Putamen (tissue), 1 donor: Measurements from ENCODE around the gene RAB11B.
"Not testable (repeated sequence)": the region's sequence is repeated elsewhere in the genome, so short reads cannot be mapped to it uniquely, and the experiment has no call there.

ENCODE experiments used
- DNase-seq: peaks from one replicate; pipeline ENCODE4 v3.0.0-alpha.2; 2016; ENCODE audit warnings: low spot score

The RAB11B gene

DNA sequence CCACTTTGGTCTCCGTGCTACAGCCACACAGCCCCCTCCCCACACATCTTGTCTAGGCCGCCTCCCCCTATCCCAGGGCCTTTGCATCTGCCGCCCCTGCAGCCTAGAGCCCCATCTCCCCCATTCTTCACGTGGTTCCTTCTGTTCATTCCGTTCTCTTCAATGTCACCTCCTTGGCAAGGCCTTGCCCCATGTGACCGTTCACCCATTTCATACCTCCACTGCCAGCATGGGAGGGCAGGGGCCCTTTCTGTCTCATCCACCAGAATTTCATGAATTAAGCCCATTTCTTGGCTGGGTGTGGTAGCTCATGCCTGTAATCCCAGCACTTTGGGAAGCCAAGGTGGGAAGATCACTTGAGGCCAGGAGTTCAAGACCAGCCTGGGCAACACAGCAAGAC is 38.9 kb downstream of the RAB11B start:
- DNase-seq: no peak

DNA sequence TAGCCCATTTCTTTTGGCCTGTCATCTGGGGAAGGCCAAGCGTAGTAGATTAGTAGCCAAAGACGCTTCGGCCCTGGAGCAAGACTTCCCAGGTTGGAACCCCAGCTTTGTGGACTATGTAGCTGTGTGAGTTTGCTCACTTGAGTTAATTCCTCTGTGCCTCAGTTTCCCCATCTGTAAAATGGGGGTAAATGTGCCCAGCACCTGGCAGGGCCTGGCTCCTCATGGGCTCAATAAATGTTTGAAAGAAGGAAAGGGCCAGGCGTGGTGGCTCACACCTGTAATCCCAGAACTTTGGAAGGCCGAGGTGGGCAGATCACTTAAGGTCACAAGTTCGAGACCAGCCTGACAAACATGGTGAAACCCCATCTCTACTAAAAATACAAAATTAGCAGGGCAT is 39.7 kb downstream of the RAB11B start:
- DNase-seq: no peak

DNA sequence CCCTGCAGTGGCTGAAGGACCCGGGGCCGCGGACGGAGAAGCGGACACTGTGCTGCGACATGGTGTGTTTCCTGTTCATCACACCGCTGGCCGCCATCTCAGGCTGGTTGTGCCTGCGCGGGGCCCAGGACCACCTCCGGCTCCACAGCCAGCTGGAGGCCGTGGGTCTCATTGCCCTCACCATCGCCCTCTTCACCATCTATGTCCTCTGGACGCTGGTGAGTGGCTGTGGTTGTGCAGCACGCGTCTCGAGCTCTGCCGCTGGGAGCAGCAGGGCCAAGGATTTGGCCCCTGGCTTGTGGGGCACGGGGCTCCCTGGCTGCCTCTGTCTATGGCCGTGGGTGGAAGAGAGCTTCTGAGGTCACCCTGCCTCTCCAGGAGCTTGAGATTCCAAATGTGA is 40.5 kb downstream of the RAB11B start:
- DNase-seq: no peak

DNA sequence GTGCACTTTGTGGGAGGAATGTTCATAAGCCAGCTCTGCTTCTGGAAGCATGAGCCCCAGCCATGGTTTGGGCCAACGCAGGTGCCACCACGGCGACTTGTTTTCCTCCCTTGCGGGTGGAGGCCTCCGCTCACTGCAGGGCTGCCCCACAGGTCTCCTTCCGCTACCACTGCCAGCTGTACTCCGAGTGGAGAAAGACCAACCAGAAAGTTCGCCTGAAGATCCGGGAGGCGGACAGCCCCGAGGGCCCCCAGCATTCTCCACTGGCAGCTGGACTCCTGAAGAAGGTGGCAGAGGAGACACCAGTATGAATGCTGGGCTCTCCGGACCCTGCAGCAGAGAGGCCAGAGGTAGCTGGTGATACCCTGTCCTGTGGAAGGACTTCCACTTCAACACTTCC is 48.1 kb downstream of the RAB11B start:
- DNase-seq: no peak

DNA sequence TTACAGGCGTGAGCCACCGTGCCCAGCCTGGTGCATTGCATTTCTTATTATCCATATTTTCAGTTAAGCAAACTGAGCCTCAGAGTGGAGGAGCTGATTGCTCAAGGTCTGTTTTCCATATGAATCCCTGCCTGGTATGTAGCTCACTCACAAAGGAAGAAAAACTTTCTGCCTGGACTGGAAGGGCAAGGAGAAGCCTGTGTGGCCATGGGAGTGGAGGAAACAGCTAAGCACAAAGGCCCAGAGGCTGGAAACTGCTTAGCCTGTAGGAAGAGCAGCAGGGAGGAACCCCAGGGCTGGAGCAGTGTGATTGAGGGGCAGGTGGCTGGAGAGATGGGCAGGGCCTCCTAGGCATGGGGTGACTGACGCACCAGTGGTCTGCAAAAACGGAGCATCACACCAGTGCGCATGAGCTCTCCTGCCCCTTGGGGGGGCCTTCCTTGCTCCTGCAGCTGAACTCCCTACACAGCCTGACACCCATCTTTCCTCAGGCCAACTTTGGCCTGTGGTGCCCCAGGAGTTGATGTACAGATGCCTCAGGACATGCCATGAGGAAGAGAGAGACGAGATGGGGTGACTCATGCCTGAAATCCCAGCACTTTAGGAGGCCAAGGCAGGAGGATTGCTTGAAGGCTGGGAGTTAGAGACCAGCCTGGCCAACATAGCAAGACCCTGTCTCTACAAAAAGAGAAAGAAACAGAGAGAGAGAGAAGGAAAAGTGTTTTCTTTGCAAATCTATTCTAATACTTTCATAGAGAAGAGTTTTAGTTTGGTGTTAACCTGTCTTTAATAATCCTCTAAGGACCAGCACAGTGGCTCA is 51.8 kb downstream of the RAB11B start:
- DNase-seq: no peak

DNA sequence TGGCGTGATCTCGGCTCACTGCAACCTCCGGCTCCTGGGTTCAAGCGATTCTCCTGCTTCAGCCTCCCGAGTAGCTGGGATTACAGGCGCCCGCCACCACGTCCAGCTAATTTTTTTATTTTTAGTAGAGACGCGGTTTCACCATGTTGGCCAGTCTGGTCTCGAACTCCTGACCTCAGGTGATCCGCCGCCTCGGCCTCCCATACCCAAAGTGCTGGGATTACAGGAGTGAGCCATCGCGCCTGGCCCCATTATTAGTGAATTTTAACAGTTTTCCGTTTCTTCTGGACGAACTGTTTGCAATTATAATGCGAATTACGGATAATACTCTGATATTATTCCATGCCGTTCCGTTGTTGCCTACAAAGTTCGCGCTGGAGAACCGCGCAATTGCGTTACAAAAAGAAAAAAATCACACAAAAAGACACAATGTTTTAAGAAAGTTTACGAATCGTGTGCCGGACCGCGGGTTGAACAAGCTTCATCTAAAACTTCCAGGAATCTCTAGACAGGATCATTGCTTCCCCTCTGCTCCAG is 54.0 kb downstream of the RAB11B start:
- not testable (repeated sequence) for DNase-seq

DNA sequence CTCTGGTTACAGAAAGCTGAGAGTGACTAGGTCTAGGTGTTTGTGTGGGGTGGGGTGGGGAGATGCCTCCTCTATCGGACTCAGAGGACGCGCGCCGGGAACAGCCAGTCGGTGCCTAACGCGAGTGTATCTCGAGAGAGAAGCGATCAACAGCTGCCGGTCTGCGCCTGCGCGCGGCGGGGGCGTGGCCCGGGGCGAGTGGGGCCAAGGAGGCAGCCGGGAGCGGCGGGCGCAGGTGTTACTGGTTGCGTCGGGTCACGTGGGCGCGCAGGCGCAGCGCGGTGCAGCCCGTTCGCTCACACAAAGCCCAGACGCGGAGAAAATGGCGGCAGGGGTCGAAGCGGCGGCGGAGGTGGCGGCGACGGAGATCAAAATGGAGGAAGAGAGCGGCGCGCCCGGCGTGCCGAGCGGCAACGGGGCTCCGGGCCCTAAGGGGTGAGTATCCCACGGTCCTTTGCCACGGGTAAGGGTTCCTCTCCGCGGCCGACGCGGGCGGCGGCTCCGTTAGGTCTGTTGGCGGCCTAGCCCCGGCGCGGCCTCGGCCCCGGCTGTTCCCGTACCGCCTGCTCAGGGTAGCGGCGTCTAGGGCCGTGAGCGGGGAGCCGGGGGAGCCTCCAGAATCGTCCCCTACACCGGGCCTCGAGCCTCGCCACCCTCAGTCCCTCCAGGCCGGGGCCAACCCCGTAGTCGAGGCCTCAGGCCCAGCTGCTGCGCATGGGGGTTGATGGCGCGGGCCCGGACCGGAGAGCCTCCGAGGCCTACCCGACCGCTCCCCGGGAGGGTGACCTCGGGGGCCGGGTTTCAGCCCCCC is 54.7 kb downstream of the RAB11B start, which contains the start of gene HNRNPM:
Gene HNRNPM (plus strand): TSS at position 299 of the 811 bp plus-strand sequence. CDS start 24 bp downstream, at position 323.
- peak; percentile 98 for DNase-seq

DNA sequence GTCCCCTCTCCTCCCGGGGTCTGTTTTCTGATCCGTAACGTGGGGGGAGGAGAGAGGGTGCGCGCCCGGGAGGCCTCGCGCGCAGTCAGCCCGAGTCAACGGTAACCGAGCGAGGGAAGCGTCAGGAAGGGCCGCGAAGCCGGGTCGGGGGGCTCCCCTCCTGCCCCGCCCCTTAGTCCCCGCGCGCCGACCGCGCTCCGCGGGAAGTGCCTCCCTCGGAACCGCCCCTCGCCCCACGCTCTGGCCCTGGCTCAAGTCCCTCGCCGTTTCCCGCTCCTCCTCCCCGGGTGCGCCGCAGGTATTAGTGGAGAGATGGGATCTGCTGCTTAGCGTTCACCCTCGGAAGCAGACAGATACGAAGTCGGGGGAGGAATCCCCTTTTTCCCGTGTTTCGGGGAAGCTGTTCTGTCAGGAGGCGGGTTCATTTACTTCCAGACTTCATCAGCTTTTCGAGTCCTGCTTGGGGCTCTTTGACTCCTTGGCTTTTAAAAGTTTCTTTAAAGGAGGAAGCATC is 55.4 kb downstream of the RAB11B start:
- no peak for DNase-seq

DNA sequence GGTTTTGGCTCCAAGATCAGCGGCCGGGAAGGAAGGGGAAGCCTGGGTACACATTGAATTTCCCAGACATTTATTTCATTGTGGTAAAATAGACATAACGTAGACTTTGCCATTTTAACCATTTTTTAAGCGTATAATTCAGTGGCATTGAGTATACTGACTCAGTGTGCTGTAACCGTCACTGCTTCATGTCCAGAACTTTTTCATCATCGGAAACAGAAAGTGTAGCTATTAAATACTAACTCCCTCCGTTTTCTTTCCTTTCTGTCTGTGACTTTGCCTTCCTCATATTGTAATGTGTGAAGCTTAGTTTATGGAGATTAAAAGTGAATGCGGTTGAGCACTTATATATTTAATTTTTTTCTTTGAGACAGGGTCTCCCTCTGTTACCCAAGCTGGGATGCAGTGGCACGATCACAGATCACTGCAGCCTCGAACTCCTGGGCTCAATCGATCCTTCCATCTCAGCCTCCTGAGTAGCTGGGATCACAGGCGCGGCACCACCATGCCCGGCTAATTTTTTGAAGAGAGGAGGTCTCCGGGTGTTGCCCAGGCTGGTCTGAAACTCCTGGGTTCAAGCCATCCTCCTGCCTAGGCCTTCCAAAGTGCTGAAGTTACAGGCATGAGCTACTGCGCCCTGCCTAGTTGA is 56.0 kb downstream of the RAB11B start:
- DNase-seq: no peak

DNA sequence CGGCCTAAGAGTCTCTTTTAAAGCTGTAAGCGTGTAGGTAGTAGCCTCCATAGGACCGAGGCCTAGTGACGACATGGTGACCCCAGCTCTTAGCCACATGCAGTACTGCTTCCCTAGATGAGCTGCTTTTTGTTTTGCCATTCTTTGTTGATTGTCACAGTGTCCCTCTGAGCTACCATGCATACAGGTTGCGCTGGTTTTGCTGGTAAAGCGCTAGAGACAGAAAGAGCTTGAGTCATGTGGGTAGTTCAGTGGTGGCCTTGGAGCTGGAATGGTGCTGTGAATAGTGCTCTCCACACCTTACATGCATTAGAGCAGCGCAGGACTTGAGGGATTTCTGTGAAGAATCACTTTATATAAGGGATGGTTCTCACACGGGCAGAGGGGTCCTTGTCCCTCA is 59.7 kb downstream of the RAB11B start:
- DNase-seq: no peak

DNA sequence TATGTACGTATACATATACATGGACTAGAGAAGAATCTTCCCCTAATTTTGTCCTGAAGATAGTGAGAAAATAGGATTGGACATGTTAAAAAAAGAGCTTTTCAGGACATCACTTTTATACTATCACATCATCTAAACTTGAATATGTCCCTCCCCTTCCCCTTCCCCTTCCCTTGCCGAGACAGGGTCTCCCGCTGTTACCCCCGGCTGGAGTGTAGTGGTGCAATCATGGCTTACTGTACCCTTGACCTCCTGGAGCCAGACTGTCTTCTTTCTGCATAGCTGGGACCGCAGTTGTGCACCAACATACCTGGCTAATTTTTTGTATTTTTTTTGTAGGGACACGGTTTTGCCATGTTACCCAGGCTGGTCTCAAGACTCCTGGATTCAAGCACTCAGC is 61.2 kb downstream of the RAB11B start:
- DNase-seq: no peak

DNA sequence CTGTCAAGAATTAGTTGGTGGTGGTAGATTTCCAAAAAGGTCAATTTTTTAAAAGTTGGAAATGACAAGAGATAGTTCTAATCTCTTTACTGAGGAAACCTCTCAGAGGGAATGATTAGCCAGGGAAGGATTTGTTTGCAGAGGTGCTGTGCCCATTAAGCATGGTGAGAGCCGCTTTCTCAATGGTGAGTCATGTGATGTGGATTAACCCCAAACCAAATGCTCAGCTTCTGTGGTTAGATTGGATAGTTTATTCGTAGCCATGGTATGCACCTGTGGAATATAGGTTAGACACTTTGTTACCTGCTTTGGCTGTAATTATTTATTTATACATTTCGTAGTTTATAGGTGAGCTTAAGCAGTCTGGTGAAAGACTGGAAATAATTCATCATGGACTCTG is 61.7 kb downstream of the RAB11B start:
- DNase-seq: no peak

DNA sequence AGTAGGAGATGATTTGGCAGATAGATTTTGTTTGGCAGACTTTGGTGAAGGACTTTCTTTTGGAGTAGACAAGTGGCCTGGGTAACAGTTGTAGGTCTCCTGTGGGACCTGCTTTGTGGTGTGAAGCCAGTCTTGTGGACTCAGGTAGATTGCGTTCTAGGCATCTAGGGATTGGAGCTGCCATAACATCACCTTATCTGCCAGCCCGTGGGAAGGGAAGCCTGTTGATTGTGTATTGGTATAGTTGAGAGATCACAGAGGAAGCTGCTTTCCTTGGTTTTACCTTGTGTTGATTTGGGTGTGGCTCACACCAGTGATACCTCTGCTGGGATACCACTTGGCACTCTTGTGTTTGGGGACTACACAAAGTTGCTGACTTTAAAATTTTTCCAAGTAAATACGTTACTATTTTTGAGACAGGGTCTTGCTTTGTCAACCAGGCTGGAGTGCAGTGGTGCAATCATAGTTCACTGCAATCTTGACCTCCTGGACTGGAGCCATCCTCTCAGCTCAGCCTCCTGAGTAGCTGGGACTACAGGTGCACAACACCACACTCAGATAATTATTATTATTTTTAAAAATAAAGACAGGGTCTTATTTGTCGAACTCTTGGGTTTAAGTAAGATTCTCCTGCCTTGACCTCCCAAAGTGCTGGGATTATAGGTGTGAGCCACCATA is 62.4 kb downstream of the RAB11B start:
- no peak for DNase-seq

DNA sequence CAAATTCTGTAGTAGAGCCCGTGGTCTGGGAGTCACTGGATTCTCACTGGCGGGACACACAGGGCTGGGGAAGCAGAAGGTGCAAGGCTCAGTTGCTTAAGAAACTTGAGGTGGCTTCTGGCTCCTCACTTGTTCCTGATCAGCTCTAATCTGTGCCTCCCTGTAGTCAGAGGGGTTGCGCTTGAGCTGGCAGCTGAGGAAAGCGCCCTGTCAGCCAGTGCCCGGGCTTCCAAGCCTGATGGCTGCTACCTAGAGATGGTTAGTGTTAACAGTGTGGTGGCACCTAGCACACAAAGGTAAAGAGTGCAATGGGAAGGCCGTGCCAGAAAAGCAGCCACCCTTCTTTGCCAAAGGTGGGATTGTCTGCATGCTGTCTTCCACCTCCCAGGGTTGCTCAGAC is 63.5 kb downstream of the RAB11B start:
- no peak for DNase-seq
